Astrocyte (in vitro differentiated cells and primary cell): ENCODE data around the gene IER5. TPM values are rescaled to one million over a fixed set of nuclear protein-coding genes. Genes with fewer than 3 reads are reported as not detected.
A peak's percentile ranks its signal among the peaks of the same experiment; 100 is the strongest.

Experiments used
- DNase-seq: peaks from one replicate; pipeline ENCODE4 v3.0.0-alpha.2; 2010; ENCODE audit warnings: low read depth
- FAIRE-seq: peaks from 2 replicates; lab custom pipeline; 2011; peaks lifted over from hg19 to GRCh38; lab: Jason Lieb, UNC
- H2AFZ ChIP-seq: 2 replicates; pipeline ENCODE4 v1.6.0; 2012; ENCODE audit warnings: low read depth, low read length, inconsistent platforms
- H3K27ac ChIP-seq: 2 replicates; pipeline ENCODE4 v1.5.1; 2011; ENCODE audit warnings: low read depth, low read length, inconsistent platforms
- H3K27me3 ChIP-seq: 2 replicates; pipeline ENCODE4 v1.6.0; 2011; ENCODE audit warnings: low read length, inconsistent platforms; ENCODE audit not compliant: insufficient read depth
- H3K36me3 ChIP-seq: 2 replicates; pipeline ENCODE4 v1.5.1; 2011; ENCODE audit warnings: low read length, inconsistent platforms; ENCODE audit not compliant: insufficient read depth
- H3K4me1 ChIP-seq: 2 replicates; pipeline ENCODE4 v1.5.1; 2011; ENCODE audit warnings: low read length, inconsistent platforms; ENCODE audit not compliant: insufficient read depth
- H3K4me2 ChIP-seq: 2 replicates; pipeline ENCODE4 v1.6.0; 2012; ENCODE audit warnings: low read length, inconsistent platforms
- H3K4me3 ChIP-seq: 2 replicates; pipeline ENCODE4 v1.5.1; 2011; ENCODE audit warnings: low read depth, mild to moderate bottlenecking, low read length, inconsistent platforms; ENCODE audit not compliant: insufficient read depth
- H3K79me2 ChIP-seq: 2 replicates; pipeline ENCODE4 v1.6.0; 2012; ENCODE audit warnings: mild to moderate bottlenecking, low read length, inconsistent platforms; ENCODE audit not compliant: insufficient read depth
- H3K9ac ChIP-seq: 2 replicates; pipeline ENCODE4 v1.6.0; 2012; ENCODE audit warnings: mild to moderate bottlenecking, low read length, inconsistent platforms
- H3K9me3 ChIP-seq: 2 replicates; pipeline ENCODE4 v1.5.1; 2012; ENCODE audit warnings: low read depth, mild to moderate bottlenecking, low read length, inconsistent platforms; ENCODE audit not compliant: insufficient read depth
- H4K20me1 ChIP-seq: 2 replicates; pipeline ENCODE4 v1.6.0; 2012; ENCODE audit warnings: low read length, inconsistent platforms; ENCODE audit not compliant: insufficient read depth
- H3K27ac Mint-ChIP-seq: one replicate; pipeline ENCODE4 v1.8.0; 2021; ENCODE audit warnings: mild to moderate bottlenecking, mixed read lengths; ENCODE audit not compliant: unreplicated experiment
- H3K27me3 Mint-ChIP-seq: one replicate; pipeline ENCODE4 v1.8.0; 2021; ENCODE audit warnings: low read depth, mixed read lengths; ENCODE audit not compliant: unreplicated experiment
- H3K36me3 Mint-ChIP-seq: one replicate; pipeline ENCODE4 v1.8.0; 2021; ENCODE audit warnings: low read depth, mixed read lengths; ENCODE audit not compliant: unreplicated experiment
- H3K4me1 Mint-ChIP-seq: one replicate; pipeline ENCODE4 v1.8.0; 2021; ENCODE audit warnings: low read depth, mixed read lengths; ENCODE audit not compliant: unreplicated experiment
- H3K4me3 Mint-ChIP-seq: one replicate; pipeline ENCODE4 v1.8.0; 2021; ENCODE audit warnings: mild to moderate bottlenecking, moderate library complexity, mixed read lengths; ENCODE audit not compliant: unreplicated experiment
- H3K9me3 Mint-ChIP-seq: one replicate; pipeline ENCODE4 v1.8.0; 2021; ENCODE audit warnings: mild to moderate bottlenecking, mixed read lengths; ENCODE audit not compliant: unreplicated experiment
- EZH2 ChIP-seq: IDR thresholded peaks from 2 replicates; pipeline ENCODE4 v1.6.1; 2012; ENCODE audit warnings: mild to moderate bottlenecking, low read length, inconsistent platforms; ENCODE audit not compliant: insufficient read depth
- total RNA-seq: library from RNA; stranded (reverse); gene quantifications from 2 replicates; pipeline ENCODE4 v1.2.1, GENCODE V29; 2021
- TF ChIP-seq, protein P1 (sequence below): IDR thresholded peaks from 2 replicates; pipeline ENCODE4 v1.5.1; 2011; ENCODE audit warnings: low read depth, mild to moderate bottlenecking, inconsistent platforms, low read length, moderate library complexity; ENCODE audit not compliant: insufficient read depth

The IER5 gene
- total RNA-seq, 1 donor from 2014 or later: 28.3 TPM

DNA sequence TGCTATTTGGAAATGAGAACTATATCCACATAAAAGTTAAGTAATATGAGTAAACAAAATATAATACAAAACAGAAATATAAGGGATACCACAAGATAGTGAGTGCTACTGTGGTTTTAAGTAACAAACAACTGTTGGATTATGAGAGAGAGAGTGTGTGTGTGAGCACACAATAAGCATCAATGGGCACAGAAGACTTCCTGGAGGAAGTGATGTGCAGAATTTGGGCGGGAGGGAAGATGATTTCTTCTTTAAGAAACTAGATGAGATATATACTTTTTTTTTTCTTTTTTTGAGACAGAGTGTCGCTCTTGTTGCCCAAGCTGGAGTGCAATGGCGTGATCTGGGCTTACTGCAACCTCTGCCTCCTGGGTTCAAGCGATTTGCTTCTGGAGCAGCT lies 7.9 kb upstream of the IER5 start:
- Mint-ChIP-seq H3K4me1 (peaks cover 30% of the 10 kb centered on the region), H3K36me3 (no peaks in the 10 kb centered on the region), H3K27ac (no peak overlapping the region), H3K27me3 (peaks cover 3% of the 10 kb centered on the region), H3K4me3 (no peak overlapping the region), H3K9me3 (no peaks in the 10 kb centered on the region)
- H3K4me3 ChIP-seq: no peak overlapping the region
- no peak for FAIRE-seq
- H3K4me2 ChIP-seq: no peak overlapping the region
- DNase-seq: no peak
- H3K27me3 ChIP-seq: no peaks in the 10 kb centered on the region
- H3K9me3 ChIP-seq: no peaks in the 10 kb centered on the region
- no peaks in the 10 kb centered on the region for H4K20me1 ChIP-seq
- H3K36me3 ChIP-seq: no peaks in the 10 kb centered on the region
- H2AFZ ChIP-seq: no peak overlapping the region
- TF ChIP-seq EZH2: no peak
- TF ChIP-seq, protein P1, sequence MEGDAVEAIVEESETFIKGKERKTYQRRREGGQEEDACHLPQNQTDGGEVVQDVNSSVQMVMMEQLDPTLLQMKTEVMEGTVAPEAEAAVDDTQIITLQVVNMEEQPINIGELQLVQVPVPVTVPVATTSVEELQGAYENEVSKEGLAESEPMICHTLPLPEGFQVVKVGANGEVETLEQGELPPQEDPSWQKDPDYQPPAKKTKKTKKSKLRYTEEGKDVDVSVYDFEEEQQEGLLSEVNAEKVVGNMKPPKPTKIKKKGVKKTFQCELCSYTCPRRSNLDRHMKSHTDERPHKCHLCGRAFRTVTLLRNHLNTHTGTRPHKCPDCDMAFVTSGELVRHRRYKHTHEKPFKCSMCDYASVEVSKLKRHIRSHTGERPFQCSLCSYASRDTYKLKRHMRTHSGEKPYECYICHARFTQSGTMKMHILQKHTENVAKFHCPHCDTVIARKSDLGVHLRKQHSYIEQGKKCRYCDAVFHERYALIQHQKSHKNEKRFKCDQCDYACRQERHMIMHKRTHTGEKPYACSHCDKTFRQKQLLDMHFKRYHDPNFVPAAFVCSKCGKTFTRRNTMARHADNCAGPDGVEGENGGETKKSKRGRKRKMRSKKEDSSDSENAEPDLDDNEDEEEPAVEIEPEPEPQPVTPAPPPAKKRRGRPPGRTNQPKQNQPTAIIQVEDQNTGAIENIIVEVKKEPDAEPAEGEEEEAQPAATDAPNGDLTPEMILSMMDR: no peak
- no peak overlapping the region for H3K9ac ChIP-seq
- no peaks in the 10 kb centered on the region for H3K79me2 ChIP-seq
- H3K27ac ChIP-seq: no peak overlapping the region
- H3K4me1 ChIP-seq: peaks cover 22% of the 10 kb centered on the region

DNA sequence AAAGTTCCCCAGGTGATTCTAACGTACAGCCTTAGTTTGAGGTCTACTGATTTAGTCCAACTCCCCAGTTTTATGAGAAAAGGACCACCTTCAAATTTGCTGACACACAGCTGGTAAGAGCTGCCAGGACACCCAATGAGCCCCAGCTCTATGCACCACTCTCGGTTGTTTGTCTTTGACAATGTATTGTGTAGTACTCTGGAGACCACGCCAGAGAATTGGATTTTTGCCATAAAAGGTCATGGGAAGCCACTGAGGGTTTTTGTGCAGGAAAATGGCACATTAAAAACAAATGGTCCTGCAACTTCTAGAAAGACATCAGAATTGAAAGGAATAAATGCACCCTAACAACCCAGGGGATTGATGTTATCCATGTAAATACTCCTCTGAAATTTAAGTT lies 7.1 kb upstream of the IER5 start:
- H3K4me2 ChIP-seq: no peak overlapping the region
- H3K9me3 Mint-ChIP-seq: no peaks in the 10 kb centered on the region
- no peak overlapping the region for H3K4me3 ChIP-seq
- H3K9me3 ChIP-seq: no peaks in the 10 kb centered on the region
- H4K20me1 ChIP-seq: no peaks in the 10 kb centered on the region
- H3K4me1 Mint-ChIP-seq: peaks cover 23% of the 10 kb centered on the region
- H3K9ac ChIP-seq: no peak overlapping the region
- no peak overlapping the region for H3K27ac Mint-ChIP-seq
- DNase-seq (no peak), FAIRE-seq (no peak)
- H3K27me3 Mint-ChIP-seq: peaks cover 3% of the 10 kb centered on the region
- no peaks in the 10 kb centered on the region for H3K79me2 ChIP-seq
- H3K27ac ChIP-seq: no peak overlapping the region
- no peak overlapping the region for H2AFZ ChIP-seq
- no peak overlapping the region for H3K4me3 Mint-ChIP-seq
- no peaks in the 10 kb centered on the region for H3K36me3 Mint-ChIP-seq
- TF ChIP-seq EZH2: no peak
- TF ChIP-seq, protein P1: no peak
- H3K4me1 ChIP-seq: peaks cover 22% of the 10 kb centered on the region
- no peaks in the 10 kb centered on the region for H3K27me3 ChIP-seq
- no peaks in the 10 kb centered on the region for H3K36me3 ChIP-seq

DNA sequence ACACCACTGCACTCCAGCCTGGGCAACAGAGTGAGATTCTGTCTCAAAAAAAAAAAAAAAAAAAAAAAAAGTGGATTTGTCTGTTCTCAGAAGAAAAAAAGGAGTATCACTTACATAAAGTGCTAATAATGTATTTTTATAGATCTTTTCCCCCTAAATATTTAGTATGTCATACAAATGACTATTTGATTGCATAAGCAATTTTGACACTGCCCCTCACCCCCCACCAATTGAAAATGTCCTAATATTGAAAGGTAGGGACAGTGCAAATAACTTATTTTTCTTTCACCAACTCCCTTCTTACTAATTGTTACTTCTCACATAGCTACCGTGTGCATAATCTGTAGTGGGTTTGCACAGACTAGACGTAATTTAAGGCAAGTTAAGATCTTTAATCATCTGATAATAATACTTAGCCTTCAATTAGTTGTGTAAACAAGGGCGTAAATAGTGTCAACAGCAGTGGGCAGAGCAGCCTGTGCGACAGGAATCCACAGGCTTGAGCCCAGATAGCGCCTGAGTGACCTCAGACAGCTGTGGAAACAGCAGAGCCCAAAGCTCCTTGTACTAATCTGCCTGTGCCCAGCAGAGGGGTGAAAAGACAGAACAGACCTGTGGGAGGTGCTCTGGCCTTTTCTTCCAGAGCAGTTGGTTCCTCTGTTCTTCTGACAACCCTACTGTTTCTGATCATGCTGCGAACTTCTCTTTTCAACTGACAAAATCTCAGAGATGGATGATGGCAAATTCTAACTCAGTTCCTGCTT lies 4.5 kb upstream of the IER5 start:
- peaks cover 21% of the 10 kb centered on the region for H3K4me1 ChIP-seq
- H3K27me3 ChIP-seq: no peaks in the 10 kb centered on the region
- H3K9me3 Mint-ChIP-seq: no peaks in the 10 kb centered on the region
- H2AFZ ChIP-seq: no peak overlapping the region
- H3K4me3 ChIP-seq: no peak overlapping the region
- no peak overlapping the region for H3K27ac ChIP-seq
- H3K4me2 ChIP-seq: no peak overlapping the region
- no peak overlapping the region for H3K27ac Mint-ChIP-seq
- H3K36me3 ChIP-seq: no peaks in the 10 kb centered on the region
- H3K9ac ChIP-seq: no peak overlapping the region
- H4K20me1 ChIP-seq: peaks cover 5% of the 10 kb centered on the region
- H3K79me2 ChIP-seq: peaks cover 5% of the 10 kb centered on the region
- no peaks in the 10 kb centered on the region for H3K9me3 ChIP-seq
- no peak for TF ChIP-seq EZH2
- TF ChIP-seq, protein P1: peak; percentile 12
- peaks cover 3% of the 10 kb centered on the region for H3K27me3 Mint-ChIP-seq
- no peak for FAIRE-seq
- DNase-seq: no peak
- H3K4me1 Mint-ChIP-seq: peaks cover 12% of the 10 kb centered on the region
- H3K36me3 Mint-ChIP-seq: no peaks in the 10 kb centered on the region
- no peak overlapping the region for H3K4me3 Mint-ChIP-seq
